ENCODE measurements around the gene PLXNA2.

The PLXNA2 gene

GRCh38 chr1:208161656-208162375 is 82.4 kb downstream of the PLXNA2 start:
- no peak for TF ChIP-seq CTCF (IDR thresholded peaks at IDR 0.05; ENCODE audit: unreplicated experiment in 3 of 3)
- Mint-ChIP-seq H3K4me1 (peaks cover 96% of the 10 kb centered on the region), H3K27ac (peak overlapping the region; percentile 87 to 97 (median 94)), H3K36me3 (ENCODE audit: low read depth) (peaks cover 7% of the 10 kb centered on the region), H3K4me3 (peak overlapping the region; percentile 3 to 22 (median 5)), H3K9me3 (no peaks in the 10 kb centered on the region), H3K27me3 (ENCODE audit: low read depth) (peaks cover 38% of the 10 kb centered on the region)

GRCh38 chr1:208161005-208161404 is 83.2 kb downstream of the PLXNA2 start:
- H3K36me3 Mint-ChIP-seq (ENCODE audit: low read depth): peaks cover 4% of the 10 kb centered on the region
- TF ChIP-seq CTCF (IDR thresholded peaks at IDR 0.05; ENCODE audit: unreplicated experiment in 3 of 3): no peak
- peaks cover 97% of the 10 kb centered on the region for H3K4me1 Mint-ChIP-seq
- H3K27ac Mint-ChIP-seq: peak overlapping the region; percentile 87 to 97 (median 94)
- no peaks in the 10 kb centered on the region for H3K9me3 Mint-ChIP-seq
- no peak overlapping the region for H3K4me3 Mint-ChIP-seq
- H3K27me3 Mint-ChIP-seq (ENCODE audit: low read depth): peaks cover 31% of the 10 kb centered on the region

GRCh38 chr1:208160259-208160819 is 83.8 kb downstream of the PLXNA2 start:
- peaks cover 93% of the 10 kb centered on the region for H3K4me1 Mint-ChIP-seq
- H3K27me3 Mint-ChIP-seq (ENCODE audit: low read depth): peaks cover 24% of the 10 kb centered on the region
- peak overlapping the region; percentile 6 to 66 (median 46) for H3K4me3 Mint-ChIP-seq
- H3K36me3 Mint-ChIP-seq (ENCODE audit: low read depth): no peaks in the 10 kb centered on the region
- TF ChIP-seq CTCF (IDR thresholded peaks at IDR 0.05; ENCODE audit: unreplicated experiment in 3 of 3): no peak
- no peaks in the 10 kb centered on the region for H3K9me3 Mint-ChIP-seq
- peak overlapping the region; percentile 87 to 97 (median 94) for H3K27ac Mint-ChIP-seq

GRCh38 chr1:208159555-208160258 is 84.5 kb downstream of the PLXNA2 start:
- Mint-ChIP-seq H3K4me3 (peak overlapping the region; percentile 6 to 66 (median 46)), H3K4me1 (peaks cover 95% of the 10 kb centered on the region), H3K27ac (peak overlapping the region; percentile 87 to 97 (median 94)), H3K27me3 (ENCODE audit: low read depth) (peaks cover 20% of the 10 kb centered on the region), H3K9me3 (no peaks in the 10 kb centered on the region), H3K36me3 (ENCODE audit: low read depth) (no peaks in the 10 kb centered on the region)
- no peak for TF ChIP-seq CTCF (IDR thresholded peaks at IDR 0.05; ENCODE audit: unreplicated experiment in 3 of 3)

GRCh38 chr1:208158640-208159554 is 85.3 kb downstream of the PLXNA2 start:
- Mint-ChIP-seq H3K4me3 (peak overlapping the region; percentile 6 to 66 (median 7)), H3K4me1 (peaks cover 95% of the 10 kb centered on the region), H3K36me3 (ENCODE audit: low read depth) (no peaks in the 10 kb centered on the region), H3K9me3 (no peaks in the 10 kb centered on the region), H3K27ac (peak overlapping the region; percentile 87 to 97 (median 94)), H3K27me3 (ENCODE audit: low read depth) (peaks cover 20% of the 10 kb centered on the region)
- TF ChIP-seq CTCF (IDR thresholded peaks at IDR 0.05; ENCODE audit: unreplicated experiment in 3 of 3): no peak

Measured in nephron (organoid).